SK-N-SH treated with all-trans-retinoic acid at 6 μM for 48 hours (cell line): Measurements from ENCODE around the gene SORCS2.

ENCODE experiments used
- TOX ChIP-seq: fragments of 250-450 bp; sonication (Bioruptor Pico); IDR thresholded peaks from 2 replicates; pipeline ENCODE4 v1.8.0; 2021; ENCODE audit warnings: mild to moderate bottlenecking, moderate library complexity, borderline replicate concordance
- ZC3H10 ChIP-seq: fragments of 250-450 bp; sonication (Bioruptor Pico); IDR thresholded peaks from 2 replicates; pipeline ENCODE4 v1.5.1; 2021; ENCODE audit warnings: mild to moderate bottlenecking, moderate library complexity
- ZFP3 ChIP-seq: fragments of 250-450 bp; sonication (Bioruptor Pico); IDR thresholded peaks from 2 replicates; pipeline ENCODE4 v1.5.0; 2020; ENCODE audit warnings: mild to moderate bottlenecking, moderate library complexity
- TF ChIP-seq, protein P1 (sequence below): fragments of 250-450 bp; sonication (Bioruptor Pico); IDR thresholded peaks from 2 replicates; pipeline ENCODE4 v1.5.1; 2020; ENCODE audit warnings: low read depth, mild to moderate bottlenecking, moderate library complexity
- TF ChIP-seq, protein P2 (sequence below): fragments of 250-450 bp; sonication (Bioruptor Pico); IDR thresholded peaks from 2 replicates; pipeline ENCODE4 v1.5.0; 2020; ENCODE audit warnings: mild to moderate bottlenecking, moderate library complexity

DNA sequence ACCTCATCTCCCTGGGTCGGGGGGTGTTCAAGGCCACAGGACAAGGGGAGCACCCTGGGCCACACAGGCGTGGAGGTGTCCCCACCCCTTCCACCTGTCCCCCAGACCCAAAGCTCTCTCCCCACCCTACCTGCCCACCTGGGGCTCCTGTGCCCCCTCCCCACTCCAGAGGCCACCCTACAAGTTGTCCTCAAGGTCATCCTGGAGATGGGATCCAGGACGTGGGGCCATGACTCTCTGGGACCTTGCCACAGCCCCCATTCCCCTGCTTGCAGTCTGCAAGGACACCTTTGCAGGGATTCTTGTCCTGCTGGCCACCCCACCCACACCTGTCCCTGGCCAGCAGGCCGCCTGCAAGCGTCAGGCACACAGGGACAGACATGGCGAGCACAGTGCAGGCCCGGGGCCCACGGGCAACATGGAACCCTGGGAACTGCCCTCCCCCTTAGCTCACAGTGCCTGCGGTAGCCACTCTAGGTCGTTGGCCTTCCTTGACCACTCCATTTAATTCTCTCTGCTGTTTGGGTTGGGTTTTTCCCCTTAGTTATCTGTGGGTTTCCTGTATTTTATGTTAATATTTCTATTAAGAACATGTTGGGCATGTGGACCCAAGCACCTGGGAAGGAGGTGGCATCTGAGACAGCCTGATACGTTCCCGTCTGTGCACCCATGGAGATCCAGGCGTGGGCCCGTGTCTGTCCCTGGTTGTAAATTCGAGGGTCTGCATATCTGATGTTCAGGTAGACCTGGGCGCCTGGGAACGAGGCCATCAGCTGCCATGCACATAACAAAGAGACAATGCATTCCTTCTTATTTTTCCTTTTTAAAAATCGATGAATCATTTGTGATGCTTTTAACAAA is 549.8 kb downstream of the SORCS2 start:
- TF ChIP-seq, protein P1, sequence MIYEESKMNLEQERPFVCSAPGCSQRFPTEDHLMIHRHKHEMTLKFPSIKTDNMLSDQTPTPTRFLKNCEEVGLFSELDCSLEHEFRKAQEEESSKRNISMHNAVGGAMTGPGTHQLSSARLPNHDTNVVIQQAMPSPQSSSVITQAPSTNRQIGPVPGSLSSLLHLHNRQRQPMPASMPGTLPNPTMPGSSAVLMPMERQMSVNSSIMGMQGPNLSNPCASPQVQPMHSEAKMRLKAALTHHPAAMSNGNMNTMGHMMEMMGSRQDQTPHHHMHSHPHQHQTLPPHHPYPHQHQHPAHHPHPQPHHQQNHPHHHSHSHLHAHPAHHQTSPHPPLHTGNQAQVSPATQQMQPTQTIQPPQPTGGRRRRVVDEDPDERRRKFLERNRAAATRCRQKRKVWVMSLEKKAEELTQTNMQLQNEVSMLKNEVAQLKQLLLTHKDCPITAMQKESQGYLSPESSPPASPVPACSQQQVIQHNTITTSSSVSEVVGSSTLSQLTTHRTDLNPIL (CRISPR knock-in tag), result no peak
- TF ChIP-seq ZFP3 (no peak), ZC3H10 (CRISPR knock-in tag) (no peak), TOX (CRISPR knock-in tag) (no peak)
- TF ChIP-seq, protein P2, sequence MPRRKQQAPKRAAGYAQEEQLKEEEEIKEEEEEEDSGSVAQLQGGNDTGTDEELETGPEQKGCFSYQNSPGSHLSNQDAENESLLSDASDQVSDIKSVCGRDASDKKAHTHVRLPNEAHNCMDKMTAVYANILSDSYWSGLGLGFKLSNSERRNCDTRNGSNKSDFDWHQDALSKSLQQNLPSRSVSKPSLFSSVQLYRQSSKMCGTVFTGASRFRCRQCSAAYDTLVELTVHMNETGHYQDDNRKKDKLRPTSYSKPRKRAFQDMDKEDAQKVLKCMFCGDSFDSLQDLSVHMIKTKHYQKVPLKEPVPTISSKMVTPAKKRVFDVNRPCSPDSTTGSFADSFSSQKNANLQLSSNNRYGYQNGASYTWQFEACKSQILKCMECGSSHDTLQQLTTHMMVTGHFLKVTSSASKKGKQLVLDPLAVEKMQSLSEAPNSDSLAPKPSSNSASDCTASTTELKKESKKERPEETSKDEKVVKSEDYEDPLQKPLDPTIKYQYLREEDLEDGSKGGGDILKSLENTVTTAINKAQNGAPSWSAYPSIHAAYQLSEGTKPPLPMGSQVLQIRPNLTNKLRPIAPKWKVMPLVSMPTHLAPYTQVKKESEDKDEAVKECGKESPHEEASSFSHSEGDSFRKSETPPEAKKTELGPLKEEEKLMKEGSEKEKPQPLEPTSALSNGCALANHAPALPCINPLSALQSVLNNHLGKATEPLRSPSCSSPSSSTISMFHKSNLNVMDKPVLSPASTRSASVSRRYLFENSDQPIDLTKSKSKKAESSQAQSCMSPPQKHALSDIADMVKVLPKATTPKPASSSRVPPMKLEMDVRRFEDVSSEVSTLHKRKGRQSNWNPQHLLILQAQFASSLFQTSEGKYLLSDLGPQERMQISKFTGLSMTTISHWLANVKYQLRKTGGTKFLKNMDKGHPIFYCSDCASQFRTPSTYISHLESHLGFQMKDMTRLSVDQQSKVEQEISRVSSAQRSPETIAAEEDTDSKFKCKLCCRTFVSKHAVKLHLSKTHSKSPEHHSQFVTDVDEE (CRISPR knock-in tag), result no peak
